Peyer's patch (tissue), 4 donors: ENCODE data around the gene TRIM63.

Experiments
- POLR2A ChIP-seq, 2 donors: fragments of 450-650 bp; IDR thresholded peaks; one replicate each; pipeline ENCODE4 v1.5.1; 2017; ENCODE audit warnings: antibody characterized with exemption in 2 of 2, mild to moderate bottlenecking in 2 of 2, moderate library complexity in 2 of 2
- TF ChIP-seq, protein P1 (sequence below), 6 experiments: fragments of 450-650 bp in 4 of 6; fragments of 200-600 bp in 2 of 6; sonication (generic) in 1 of 6; IDR thresholded peaks; one replicate each; pipeline ENCODE4 v1.5.1; 2017 to 2019; ENCODE audit warnings: antibody characterized with exemption in 6 of 6, mild to moderate bottlenecking in 3 of 6, moderate library complexity in 1 of 6

DNA sequence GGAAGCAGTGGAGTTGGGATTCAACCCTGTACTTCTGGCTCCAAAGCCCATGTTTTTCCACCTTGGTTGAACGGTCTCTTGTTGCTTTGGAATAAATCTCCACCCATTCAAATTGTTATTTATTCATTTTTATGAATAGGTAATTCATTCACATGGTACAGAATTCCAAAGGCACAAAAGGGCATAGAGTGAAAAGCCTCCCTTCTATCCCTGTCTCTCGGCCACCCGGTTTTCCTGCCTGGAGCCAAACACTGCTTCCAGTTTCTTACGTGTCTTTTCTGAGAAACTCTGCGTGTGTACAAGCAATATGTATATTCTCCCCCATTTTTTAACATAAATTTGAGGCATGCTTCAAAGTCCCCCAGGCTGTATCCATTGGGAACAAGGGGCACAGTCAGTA lies 41.9 kb downstream of the TRIM63 start:
- TF ChIP-seq, protein P1, sequence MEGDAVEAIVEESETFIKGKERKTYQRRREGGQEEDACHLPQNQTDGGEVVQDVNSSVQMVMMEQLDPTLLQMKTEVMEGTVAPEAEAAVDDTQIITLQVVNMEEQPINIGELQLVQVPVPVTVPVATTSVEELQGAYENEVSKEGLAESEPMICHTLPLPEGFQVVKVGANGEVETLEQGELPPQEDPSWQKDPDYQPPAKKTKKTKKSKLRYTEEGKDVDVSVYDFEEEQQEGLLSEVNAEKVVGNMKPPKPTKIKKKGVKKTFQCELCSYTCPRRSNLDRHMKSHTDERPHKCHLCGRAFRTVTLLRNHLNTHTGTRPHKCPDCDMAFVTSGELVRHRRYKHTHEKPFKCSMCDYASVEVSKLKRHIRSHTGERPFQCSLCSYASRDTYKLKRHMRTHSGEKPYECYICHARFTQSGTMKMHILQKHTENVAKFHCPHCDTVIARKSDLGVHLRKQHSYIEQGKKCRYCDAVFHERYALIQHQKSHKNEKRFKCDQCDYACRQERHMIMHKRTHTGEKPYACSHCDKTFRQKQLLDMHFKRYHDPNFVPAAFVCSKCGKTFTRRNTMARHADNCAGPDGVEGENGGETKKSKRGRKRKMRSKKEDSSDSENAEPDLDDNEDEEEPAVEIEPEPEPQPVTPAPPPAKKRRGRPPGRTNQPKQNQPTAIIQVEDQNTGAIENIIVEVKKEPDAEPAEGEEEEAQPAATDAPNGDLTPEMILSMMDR (IDR thresholded peaks at IDR 0.05), result no peak
- TF ChIP-seq POLR2A (IDR thresholded peaks at IDR 0.05), result no peak
